Measurements from ENCODE around the gene PYGB. TPM values are rescaled to one million over a fixed set of nuclear protein-coding genes. Genes with fewer than 3 reads are reported as not detected.

The PYGB gene
- total RNA-seq, 1 experiment from 2014 or later: 78.9 TPM

DNA sequence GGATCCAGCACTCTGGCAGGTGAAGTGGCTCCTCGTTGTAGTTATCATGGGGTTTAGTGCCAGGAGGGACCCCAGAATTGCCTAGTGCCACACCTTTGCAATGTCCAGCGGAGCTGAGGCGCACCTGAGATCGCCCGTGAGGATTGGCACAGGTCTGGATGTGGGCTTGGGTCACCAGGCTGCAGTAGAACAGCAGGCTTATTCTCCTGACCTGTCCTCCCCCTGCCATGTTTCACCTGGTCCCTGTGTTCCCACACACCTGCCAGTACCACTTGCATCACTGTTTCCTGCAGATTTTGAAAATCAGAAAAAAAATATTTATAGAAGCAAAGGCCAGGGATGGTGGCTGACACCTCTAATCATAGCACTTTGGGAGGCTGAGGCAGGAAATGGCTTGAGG lies 35.6 kb upstream of the PYGB start:
- intact Hi-C loops (cut with micrococcal nuclease; ENCODE audit: unreplicated experiment): no loop called here
- peaks cover 5% of the 10 kb centered on the region for H3K4me1 Mint-ChIP-seq (ENCODE audit: low read depth, unreplicated experiment)
- no peaks in the 10 kb centered on the region; the same call in 1 of the 2 replicates for H3K36me3 ChIP-seq (ENCODE audit: control insufficient read depth, insufficient read depth, low read length)
- no peaks in the 10 kb centered on the region for H3K9me3 ChIP-seq
- H3K9me3 Mint-ChIP-seq (ENCODE audit: unreplicated experiment): no peaks in the 10 kb centered on the region
- no TSS peak for BruUV-seq (replicated peaks)
- DNase-seq: no peak
- POLR2A ChIA-PET: no interaction called here
- no peak overlapping the region for H3K4me3 Mint-ChIP-seq (ENCODE audit: unreplicated experiment)
- TF ChIP-seq, protein P1, sequence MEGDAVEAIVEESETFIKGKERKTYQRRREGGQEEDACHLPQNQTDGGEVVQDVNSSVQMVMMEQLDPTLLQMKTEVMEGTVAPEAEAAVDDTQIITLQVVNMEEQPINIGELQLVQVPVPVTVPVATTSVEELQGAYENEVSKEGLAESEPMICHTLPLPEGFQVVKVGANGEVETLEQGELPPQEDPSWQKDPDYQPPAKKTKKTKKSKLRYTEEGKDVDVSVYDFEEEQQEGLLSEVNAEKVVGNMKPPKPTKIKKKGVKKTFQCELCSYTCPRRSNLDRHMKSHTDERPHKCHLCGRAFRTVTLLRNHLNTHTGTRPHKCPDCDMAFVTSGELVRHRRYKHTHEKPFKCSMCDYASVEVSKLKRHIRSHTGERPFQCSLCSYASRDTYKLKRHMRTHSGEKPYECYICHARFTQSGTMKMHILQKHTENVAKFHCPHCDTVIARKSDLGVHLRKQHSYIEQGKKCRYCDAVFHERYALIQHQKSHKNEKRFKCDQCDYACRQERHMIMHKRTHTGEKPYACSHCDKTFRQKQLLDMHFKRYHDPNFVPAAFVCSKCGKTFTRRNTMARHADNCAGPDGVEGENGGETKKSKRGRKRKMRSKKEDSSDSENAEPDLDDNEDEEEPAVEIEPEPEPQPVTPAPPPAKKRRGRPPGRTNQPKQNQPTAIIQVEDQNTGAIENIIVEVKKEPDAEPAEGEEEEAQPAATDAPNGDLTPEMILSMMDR (IDR thresholded peaks at IDR 0.05; ENCODE audit: insufficient read depth in 1 of 2, low read depth in 1 of 2, low read length in 1 of 2, severe bottlenecking in 1 of 2, unreplicated experiment in 1 of 2): no peak
- H3K36me3 Mint-ChIP-seq (ENCODE audit: insufficient read depth, unreplicated experiment): peaks cover 32% of the 10 kb centered on the region
- H3K27me3 Mint-ChIP-seq (ENCODE audit: insufficient read depth, unreplicated experiment): no peaks in the 10 kb centered on the region
- no peaks in the 10 kb centered on the region for H3K4me1 ChIP-seq
- H3K4me3 ChIP-seq (ENCODE audit: low read depth, low read length): no peak overlapping the region
- H3K27me3 ChIP-seq (replicated peaks; ENCODE audit: control insufficient read depth, insufficient read depth, low read length): no peaks in the 10 kb centered on the region
- CTCF ChIA-PET: interaction anchor here (0.6 kb wide), 1 partner anchor 10 kb away, joined by 3 read pairs; no protein-coding TSS in a partner anchor
- no peak overlapping the region for H3K27ac Mint-ChIP-seq (ENCODE audit: unreplicated experiment)

DNA sequence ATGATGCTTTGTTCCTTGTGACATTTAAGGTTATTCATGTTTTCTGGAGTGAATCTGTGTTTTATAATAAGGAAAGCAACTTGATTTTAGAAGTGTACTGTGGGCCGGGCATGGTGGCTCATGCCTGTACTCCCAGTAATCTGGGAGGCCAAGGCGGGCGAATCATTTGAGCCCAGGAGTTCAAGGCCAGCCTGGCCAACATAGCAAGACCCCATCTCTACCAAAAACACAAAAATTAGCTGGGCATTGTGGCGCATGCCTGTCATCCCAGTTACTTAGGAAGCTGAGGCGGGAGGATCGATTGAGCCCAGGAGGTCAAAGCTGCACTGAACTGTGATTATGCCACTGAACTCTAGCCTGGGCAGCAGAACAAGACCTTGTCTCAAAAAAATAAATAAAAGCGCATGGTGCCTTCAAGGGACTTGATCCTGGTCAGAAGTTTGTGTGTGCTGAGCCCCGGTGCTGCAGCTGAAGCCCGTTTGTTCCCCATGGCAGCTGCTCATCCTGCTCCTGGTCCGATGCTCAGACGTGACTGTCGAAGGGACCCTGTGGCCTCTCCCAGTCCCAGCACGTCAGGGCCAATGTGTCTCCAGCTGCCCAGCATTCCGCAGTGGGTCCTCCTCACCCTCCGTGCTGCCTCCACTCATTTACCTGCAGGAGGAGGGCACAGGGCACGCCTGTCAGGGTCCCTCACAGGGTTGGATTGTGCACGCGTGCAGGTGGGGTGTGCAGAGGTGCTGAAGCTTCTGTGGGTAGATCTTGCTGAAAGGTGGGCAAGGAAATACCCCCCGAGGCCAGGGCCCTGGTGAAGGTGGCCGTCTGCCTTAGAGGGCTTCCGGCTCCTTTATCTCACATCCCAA lies 34.1 kb upstream of the PYGB start:
- no peak overlapping the region for H3K27ac Mint-ChIP-seq (ENCODE audit: unreplicated experiment)
- H3K4me1 Mint-ChIP-seq (ENCODE audit: low read depth, unreplicated experiment): no peaks in the 10 kb centered on the region
- TF ChIP-seq, protein P1 (IDR thresholded peaks at IDR 0.05; ENCODE audit: insufficient read depth in 1 of 2, low read depth in 1 of 2, low read length in 1 of 2, severe bottlenecking in 1 of 2, unreplicated experiment in 1 of 2): no peak
- no peak overlapping the region for H3K4me3 Mint-ChIP-seq (ENCODE audit: unreplicated experiment)
- no peaks in the 10 kb centered on the region for H3K9me3 ChIP-seq
- CTCF ChIA-PET: no interaction called here
- H3K9me3 Mint-ChIP-seq (ENCODE audit: unreplicated experiment): no peaks in the 10 kb centered on the region
- no peaks in the 10 kb centered on the region for H3K27me3 ChIP-seq (replicated peaks; ENCODE audit: control insufficient read depth, insufficient read depth, low read length)
- no peaks in the 10 kb centered on the region; the same call in 1 of the 2 replicates for H3K36me3 ChIP-seq (ENCODE audit: control insufficient read depth, insufficient read depth, low read length)
- H3K36me3 Mint-ChIP-seq (ENCODE audit: insufficient read depth, unreplicated experiment): peaks cover 30% of the 10 kb centered on the region
- no peaks in the 10 kb centered on the region for H3K27me3 Mint-ChIP-seq (ENCODE audit: insufficient read depth, unreplicated experiment)
- H3K4me3 ChIP-seq (ENCODE audit: low read depth, low read length): no peak overlapping the region
- intact Hi-C loops (cut with micrococcal nuclease; ENCODE audit: unreplicated experiment): loop anchor here (2.0 kb wide), 1 partner anchor 19 kb away; the partner anchor contains the start of gene ENTPD6
- H3K4me1 ChIP-seq: no peaks in the 10 kb centered on the region
- POLR2A ChIA-PET: no interaction called here
- BruUV-seq (replicated peaks): no TSS peak
- no peak for DNase-seq

DNA sequence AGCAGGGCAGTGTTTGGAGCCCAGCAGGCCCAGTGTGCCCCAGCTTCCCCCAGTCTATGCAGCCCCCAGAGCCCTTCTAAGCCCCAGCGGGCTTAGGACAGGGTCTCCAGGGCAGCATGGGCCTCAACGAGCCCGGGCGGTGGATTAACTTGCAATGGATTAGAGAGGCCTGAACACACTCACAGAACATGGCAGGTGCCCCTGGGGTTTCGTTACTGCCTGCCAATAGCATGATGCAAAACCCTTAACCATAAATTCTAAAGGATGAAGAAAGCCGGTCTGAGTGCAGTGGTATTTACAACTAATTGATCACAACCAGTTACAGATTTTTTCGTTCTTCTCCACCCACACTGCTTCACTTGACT lies 33.5 kb upstream of the PYGB start:
- H3K27me3 Mint-ChIP-seq (ENCODE audit: insufficient read depth, unreplicated experiment): no peaks in the 10 kb centered on the region
- BruUV-seq (replicated peaks): no TSS peak
- CTCF ChIA-PET: no interaction called here
- no peaks in the 10 kb centered on the region for H3K27me3 ChIP-seq (replicated peaks; ENCODE audit: control insufficient read depth, insufficient read depth, low read length)
- H3K9me3 Mint-ChIP-seq (ENCODE audit: unreplicated experiment): no peaks in the 10 kb centered on the region
- no peaks in the 10 kb centered on the region; the same call in none of the 2 replicates for H3K36me3 ChIP-seq (ENCODE audit: control insufficient read depth, insufficient read depth, low read length)
- H3K4me3 ChIP-seq (ENCODE audit: low read depth, low read length): no peak overlapping the region
- H3K27ac Mint-ChIP-seq (ENCODE audit: unreplicated experiment): no peak overlapping the region
- POLR2A ChIA-PET: no interaction called here
- no peak overlapping the region for H3K4me3 Mint-ChIP-seq (ENCODE audit: unreplicated experiment)
- H3K4me1 Mint-ChIP-seq (ENCODE audit: low read depth, unreplicated experiment): no peaks in the 10 kb centered on the region
- intact Hi-C loops (cut with micrococcal nuclease; ENCODE audit: unreplicated experiment): loop anchor here (2.0 kb wide), 1 partner anchor 20 kb away; the partner anchor contains the start of gene ENTPD6
- peaks cover 30% of the 10 kb centered on the region for H3K36me3 Mint-ChIP-seq (ENCODE audit: insufficient read depth, unreplicated experiment)
- DNase-seq: no peak
- H3K9me3 ChIP-seq: no peaks in the 10 kb centered on the region
- no peaks in the 10 kb centered on the region for H3K4me1 ChIP-seq
- TF ChIP-seq, protein P1 (IDR thresholded peaks at IDR 0.05; ENCODE audit: insufficient read depth in 1 of 2, low read depth in 1 of 2, low read length in 1 of 2, severe bottlenecking in 1 of 2, unreplicated experiment in 1 of 2): no peak

Measured in Caco-2 (cell line).